Stomach smooth muscle (tissue), 2 donors: ENCODE measurements around the gene UBE2I.

ENCODE experiments used
- H3K27ac ChIP-seq: one replicate; pipeline ENCODE4 v1.7.0; 2013; ENCODE audit warnings: mild to moderate bottlenecking, low read length, inconsistent platforms
- H3K27me3 ChIP-seq, 2 donors: one replicate each; pipeline ENCODE4 v1.7.0; 2013; ENCODE audit warnings: low read length in 2 of 2; ENCODE audit not compliant: insufficient read depth in 2 of 2, control insufficient read depth in 1 of 2
- H3K36me3 ChIP-seq, 2 donors: one replicate each; pipeline ENCODE4 v1.7.0; 2013; ENCODE audit warnings: low read length in 2 of 2; ENCODE audit not compliant: control insufficient read depth in 2 of 2, insufficient read depth in 2 of 2
- H3K4me1 ChIP-seq: one replicate; pipeline ENCODE4 v1.7.0; 2013; ENCODE audit warnings: low read length; ENCODE audit not compliant: control insufficient read depth, insufficient read depth
- H3K4me3 ChIP-seq, 2 donors: one replicate each; pipeline ENCODE4 v1.7.0; 2013; ENCODE audit warnings: low read length in 2 of 2
- H3K9ac ChIP-seq, 2 donors: one replicate each; pipeline ENCODE4 v1.7.0; 2013; ENCODE audit warnings: low read length in 2 of 2, mild to moderate bottlenecking in 1 of 2
- H3K9me3 ChIP-seq, 2 donors: one replicate each; pipeline ENCODE4 v1.7.0; 2013; ENCODE audit warnings: low read length in 2 of 2; ENCODE audit not compliant: control insufficient read depth in 2 of 2
- donor health status: healthy.
- donor health status: Pancreatic carcinoma.

UBE2I gene

DNA sequence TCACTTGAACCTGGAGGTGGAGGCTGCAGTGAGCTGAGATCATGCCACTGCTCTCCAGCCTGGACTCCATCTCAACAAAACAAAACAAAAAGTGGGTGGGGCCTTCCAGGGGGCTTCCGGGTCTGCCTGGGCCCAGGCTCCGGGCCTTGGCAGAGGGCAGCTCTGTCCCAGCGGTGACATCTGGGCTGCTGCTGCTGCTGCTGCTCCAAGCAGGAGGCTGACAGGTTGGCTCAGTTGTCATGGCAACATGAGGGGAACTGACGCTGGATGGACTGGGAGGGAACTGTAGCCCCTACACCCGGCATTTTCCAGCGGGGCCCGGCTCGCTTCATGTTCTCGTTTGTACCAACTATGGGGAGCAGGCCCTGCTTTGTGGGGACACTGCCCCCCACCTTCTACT, 28.1 kb downstream of the UBE2I start:
- H3K4me3 ChIP-seq: no peak overlapping the region
- H3K9ac ChIP-seq: no peak overlapping the region
- peaks cover 18 to 36% of the 10 kb centered on the region in 2 donors for H3K27me3 ChIP-seq
- H3K4me1 ChIP-seq: peaks cover 18% of the 10 kb centered on the region
- H3K9me3 ChIP-seq: no peaks in the 10 kb centered on the region
- no peaks in the 10 kb centered on the region for H3K36me3 ChIP-seq
- H3K27ac ChIP-seq: no peak overlapping the region

DNA sequence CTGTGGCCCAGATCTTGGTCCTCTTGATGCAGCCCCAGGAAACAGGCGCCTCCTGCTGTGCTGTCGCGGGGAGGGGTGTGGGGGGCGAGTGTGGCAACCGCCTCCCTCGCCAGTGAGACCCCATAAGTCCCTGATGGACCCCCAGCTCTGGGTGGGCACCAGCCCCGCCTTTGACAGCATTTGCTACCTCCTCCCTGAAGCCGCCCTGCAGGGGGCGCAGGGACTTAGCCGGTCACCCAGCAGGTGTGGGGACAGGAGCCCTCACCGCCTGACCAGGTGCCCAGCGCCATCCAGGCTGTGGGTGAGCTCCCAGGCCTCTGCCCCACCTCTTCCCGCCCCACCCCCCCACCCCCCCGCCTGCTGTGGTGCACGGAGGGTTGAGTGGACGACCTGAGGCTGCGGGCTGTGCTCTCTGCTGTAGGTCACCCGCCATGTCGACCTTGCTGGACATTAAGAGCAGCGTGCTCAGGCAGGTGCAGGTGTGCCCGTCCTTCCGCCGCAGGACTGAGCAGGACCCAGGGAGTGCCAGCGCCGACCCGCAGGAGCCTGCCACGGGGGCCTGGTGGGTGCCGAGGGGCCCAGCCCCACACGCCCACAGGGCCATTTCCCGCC, 28.8 kb downstream of the UBE2I start:
- H3K9ac ChIP-seq: no peak overlapping the region
- peaks cover 19% of the 10 kb centered on the region for H3K4me1 ChIP-seq
- peaks cover 16 to 29% of the 10 kb centered on the region in 2 donors for H3K27me3 ChIP-seq
- H3K36me3 ChIP-seq: no peaks in the 10 kb centered on the region
- no peak overlapping the region for H3K27ac ChIP-seq
- H3K4me3 ChIP-seq: no peak overlapping the region
- H3K9me3 ChIP-seq: no peaks in the 10 kb centered on the region

DNA sequence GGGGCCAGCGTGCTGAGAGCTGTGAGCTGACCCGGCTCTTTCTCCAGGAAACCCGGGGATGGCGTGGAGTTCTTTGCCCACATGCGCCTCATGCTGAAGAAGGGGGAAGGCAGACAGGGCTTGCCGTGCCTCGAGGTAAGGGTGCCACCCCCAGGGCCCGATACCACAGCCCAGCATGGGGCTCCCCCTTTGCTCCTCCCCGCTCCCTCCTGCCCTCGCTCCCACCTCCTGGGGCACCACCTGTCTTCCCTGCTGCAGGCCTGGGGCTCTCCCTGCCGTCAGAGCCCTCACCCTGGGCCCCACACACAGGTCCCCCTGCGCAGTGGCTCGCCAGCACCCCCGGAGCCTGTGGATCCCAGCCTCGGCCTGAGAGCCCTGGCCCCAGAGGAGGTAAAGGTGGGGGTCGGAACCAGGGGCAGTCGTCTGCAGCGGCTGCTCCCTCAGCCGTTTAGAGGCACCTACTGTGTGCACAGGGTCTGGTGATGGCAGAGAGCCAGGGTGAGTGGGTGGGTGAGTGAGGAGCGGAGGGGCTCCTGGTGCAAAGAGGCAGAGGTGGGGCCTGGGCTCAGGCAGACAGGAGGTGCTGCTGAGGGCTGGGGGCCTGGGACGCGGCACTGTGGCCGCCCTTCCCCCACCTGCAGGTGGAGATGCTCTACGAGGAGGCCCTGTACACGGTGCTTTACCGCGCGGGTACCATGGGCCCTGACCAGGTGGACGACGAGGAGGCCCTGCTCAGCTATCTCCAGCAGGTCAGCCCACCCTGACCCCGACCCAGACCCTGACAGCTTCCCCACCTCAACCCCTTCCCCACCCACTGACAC, 29.6 kb downstream of the UBE2I start:
- H3K27ac ChIP-seq: no peak overlapping the region
- no peak overlapping the region for H3K9ac ChIP-seq
- H3K4me1 ChIP-seq: peaks cover 14% of the 10 kb centered on the region

DNA sequence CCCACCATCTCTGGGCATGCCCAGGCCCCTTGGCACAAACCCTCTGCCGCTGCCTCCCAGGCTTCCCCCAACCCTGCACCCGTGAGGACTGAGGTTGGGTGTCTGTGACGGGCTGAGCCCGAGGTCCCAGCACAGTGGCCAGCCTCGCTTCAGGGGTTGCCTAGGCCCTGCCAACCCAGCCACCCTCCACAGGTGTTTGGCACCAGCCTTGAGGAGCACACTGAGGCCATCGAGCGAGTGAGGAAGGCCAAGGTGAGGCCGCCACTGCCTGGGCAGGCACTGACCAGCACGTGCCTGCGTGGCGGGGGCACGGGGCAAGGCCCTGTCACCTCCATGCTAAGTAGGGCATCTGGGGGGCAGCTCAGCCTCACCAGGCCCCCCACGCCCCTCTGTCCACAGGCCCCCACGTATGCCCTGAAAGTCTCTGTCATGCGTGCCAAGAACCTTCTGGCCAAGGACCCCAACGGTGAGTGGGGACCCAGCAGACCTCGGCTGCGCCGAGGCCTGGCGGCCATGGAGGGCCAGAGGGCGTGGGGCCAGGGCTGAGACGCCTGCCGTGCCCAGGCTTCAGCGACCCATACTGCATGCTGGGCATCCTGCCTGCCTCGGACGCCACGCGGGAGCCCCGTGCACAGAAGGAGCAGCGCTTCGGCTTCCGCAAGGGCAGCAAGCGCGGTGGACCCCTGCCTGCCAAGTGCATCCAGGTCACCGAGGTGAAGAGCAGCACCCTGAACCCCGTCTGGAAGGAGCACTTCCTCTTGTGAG, 31.5 kb downstream of the UBE2I start:
- Histone ChIP-seq H3K4me1 (peaks cover 11% of the 10 kb centered on the region), H3K9ac (no peak overlapping the region), H3K9me3 (no peaks in the 10 kb centered on the region), H3K27me3 (peaks cover 2 to 3% of the 10 kb centered on the region in 2 donors), H3K36me3 (no peaks in the 10 kb centered on the region), H3K4me3 (no peak overlapping the region), H3K27ac (no peak overlapping the region)

More for the DNA sequence above, 29.6 kb downstream of the UBE2I start:
- Histone ChIP-seq H3K4me3 (no peak overlapping the region), H3K36me3 (no peaks in the 10 kb centered on the region), H3K27me3 (peaks cover 15 to 22% of the 10 kb centered on the region in 2 donors), H3K9me3 (no peaks in the 10 kb centered on the region)

DNA sequence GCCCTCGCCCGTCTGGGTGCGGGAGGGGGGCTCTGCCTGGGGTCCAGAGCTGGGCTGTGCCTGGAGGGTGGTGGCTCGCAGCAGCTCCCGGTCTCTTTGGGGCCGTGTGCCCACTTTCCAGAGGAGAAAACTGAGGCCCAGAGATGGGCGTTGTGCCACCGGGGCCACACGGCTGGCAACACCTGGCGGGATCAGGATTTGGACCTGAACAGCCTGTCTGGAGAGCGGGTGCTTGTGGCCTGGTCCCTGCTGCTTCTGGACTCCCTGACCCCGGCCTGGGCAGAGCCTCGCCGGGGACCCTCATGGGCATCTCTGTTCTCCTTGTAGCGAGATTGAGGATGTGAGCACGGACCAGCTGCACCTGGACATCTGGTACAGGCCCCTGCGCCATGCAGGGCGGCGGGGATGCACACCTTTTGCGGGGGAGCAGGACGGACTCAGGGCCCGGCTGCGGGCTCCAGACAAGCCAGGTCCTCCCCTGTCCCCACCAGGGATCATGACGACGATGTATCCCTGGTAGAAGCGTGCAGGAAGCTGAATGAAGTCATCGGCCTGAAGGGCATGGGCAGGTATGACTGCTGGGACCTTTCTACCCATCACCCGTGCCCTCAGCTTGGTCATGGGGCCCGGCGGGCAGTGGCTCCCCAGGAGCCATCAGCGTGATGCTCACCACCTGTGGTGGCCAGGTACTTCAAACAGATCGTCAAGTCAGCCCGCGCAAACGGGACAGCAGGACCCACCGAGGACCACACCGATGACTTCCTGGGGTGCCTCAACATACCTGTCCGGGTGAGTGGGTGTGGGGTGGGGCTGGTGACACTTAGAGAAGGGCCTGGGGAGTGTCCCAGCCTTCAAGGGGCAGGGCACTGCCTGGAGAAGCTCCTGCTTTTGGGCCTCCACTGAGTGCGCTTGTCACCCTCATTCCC, 32.3 kb downstream of the UBE2I start:
- Histone ChIP-seq H3K27ac (no peak overlapping the region), H3K4me1 (peaks cover 11% of the 10 kb centered on the region), H3K36me3 (no peaks in the 10 kb centered on the region), H3K4me3 (no peak overlapping the region), H3K9me3 (no peaks in the 10 kb centered on the region), H3K27me3 (peaks cover 0 to 2% of the 10 kb centered on the region in 2 donors), H3K9ac (no peak overlapping the region)

DNA sequence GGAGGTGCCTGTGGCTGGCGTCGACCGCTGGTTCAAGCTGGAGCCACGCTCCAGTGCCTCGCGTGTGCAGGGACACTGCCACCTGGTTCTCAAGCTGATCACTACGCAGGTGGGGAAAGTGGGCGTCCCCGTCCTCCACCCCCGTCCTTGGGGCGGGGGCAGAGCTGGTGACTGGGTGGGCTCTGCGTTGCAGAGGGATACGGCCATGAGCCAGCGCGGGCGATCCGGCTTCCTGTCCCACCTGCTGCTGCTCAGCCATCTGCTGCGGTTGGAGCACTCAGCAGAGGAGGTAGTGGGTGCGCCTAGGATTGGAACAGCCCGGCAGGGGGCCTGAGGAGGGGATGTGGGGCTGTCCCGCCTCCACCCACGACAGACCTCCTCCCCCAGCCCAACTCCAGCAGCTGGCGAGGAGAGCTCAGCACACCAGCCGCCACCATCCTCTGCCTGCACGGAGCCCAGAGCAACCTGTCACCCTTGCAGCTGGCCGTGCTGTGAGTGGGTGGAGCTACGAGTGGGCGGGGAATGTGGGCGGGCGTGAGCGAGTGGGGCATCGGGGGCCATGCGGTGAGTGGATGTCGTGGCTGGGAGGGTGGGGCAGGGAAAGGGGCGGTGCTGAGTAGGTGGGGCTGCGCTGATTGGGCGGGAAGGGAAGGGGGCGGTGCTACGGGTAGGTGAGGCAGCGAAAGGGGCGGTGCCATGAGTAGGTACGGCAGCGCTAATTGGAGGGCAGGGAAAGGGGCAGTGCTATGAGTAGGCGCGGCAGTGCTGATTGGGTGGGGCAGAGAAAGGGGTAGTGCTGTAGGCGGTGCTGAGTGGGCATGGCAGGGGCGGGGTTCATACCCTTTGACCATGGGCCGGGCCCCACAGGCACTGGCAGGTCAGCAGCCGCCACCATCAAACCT, 33.3 kb downstream of the UBE2I start:
- H3K36me3 ChIP-seq: no peaks in the 10 kb centered on the region
- no peaks in the 10 kb centered on the region for H3K9me3 ChIP-seq
- no peak overlapping the region for H3K4me3 ChIP-seq
- peaks cover 11% of the 10 kb centered on the region for H3K4me1 ChIP-seq
- H3K27me3 ChIP-seq: peaks cover 0 to 2% of the 10 kb centered on the region in 2 donors
- no peak overlapping the region for H3K9ac ChIP-seq
- H3K27ac ChIP-seq: no peak overlapping the region

DNA sequence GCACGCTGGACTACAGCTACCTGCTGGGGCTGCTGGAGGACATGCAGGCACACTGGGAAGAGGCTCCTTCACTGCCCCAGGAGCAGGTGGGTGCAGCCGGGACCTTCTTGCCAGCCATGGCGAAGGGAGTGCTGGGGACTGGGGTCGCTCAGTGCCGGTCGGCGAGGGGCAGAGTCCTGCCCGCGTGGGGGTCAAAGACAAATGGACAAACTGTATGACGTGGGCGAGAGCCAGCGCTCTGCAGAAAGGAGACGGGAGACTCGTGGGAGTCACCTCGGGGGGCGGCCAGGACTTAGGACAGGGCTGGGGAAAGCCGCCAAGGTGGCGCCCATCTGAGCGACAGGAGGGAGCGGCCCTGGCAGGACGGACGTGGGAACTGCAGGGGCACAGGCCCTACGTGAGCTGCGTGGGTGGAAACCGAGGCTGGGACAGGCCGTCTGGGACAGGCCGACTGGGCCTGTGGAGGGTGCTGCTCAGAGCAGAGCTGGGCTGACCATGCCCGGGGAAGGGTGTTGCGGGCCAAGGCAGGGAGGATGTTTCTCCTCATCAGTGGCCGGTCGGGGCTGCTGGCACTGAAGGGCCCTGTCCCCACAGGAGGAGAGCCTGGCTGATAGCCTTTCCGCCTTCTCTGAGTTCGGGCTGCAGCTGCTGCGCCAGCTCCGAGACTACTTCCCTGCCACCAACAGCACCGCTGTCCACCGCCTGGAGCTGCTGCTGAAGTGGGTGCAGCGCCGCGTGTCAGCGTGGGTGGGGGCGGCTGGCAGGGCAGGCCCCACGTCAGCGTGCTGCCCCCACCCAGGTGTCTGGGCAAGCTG, 34.2 kb downstream of the UBE2I start:
- Histone ChIP-seq H3K9ac (no peak overlapping the region), H3K27me3 (peaks cover 0 to 2% of the 10 kb centered on the region in 2 donors), H3K36me3 (no peaks in the 10 kb centered on the region), H3K4me3 (no peak overlapping the region), H3K4me1 (peaks cover 11% of the 10 kb centered on the region), H3K27ac (no peak overlapping the region), H3K9me3 (no peaks in the 10 kb centered on the region)

DNA sequence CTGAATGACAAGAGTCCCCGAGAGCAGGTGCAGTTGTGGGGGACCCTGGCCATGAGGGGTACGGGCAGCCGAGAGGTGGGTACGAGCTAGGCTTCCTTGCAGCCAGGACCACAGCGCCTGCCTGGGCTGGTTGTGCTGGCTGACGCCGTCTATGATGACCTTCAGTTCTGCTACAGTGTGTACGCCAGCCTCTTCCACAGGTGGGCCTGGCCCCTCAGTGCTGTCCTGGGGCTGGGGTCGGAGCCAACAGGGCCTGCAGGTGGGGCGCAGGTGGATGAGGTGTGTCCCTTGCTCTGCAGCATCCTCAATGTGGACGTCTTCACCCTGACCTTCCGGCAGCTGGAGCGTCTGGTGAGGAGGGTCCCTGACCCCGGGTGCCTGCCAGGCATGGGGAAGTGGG, 35.1 kb downstream of the UBE2I start:
- Histone ChIP-seq H3K27me3 (peaks cover 0 to 2% of the 10 kb centered on the region in 2 donors), H3K9me3 (no peaks in the 10 kb centered on the region), H3K9ac (no peak overlapping the region), H3K4me3 (no peak overlapping the region), H3K27ac (no peak overlapping the region), H3K4me1 (peaks cover 11% of the 10 kb centered on the region), H3K36me3 (peaks cover 0 to 6% of the 10 kb centered on the region in 2 donors)

DNA sequence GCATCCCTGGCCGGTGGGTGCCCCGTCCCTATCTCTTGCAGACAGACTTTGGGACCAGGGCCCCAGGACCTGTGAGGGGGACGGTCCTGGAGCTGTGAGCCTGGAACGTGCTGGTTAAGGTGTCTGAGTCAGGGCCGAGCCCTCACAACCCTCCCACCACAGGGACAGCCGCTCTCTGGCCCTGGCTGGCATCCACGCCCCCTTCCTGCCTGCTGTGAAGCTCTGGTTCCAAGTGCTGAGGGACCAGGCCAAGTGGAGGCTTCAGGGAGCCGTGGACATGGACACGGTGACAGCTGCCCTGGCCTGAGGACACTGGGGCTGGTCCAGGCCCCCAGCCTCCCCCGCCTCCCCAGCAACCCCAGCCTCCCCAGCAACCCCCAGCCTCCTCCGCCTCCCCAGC, 35.7 kb downstream of the UBE2I start:
- H3K9me3 ChIP-seq: no peaks in the 10 kb centered on the region
- H3K4me3 ChIP-seq: no peak overlapping the region
- H3K27me3 ChIP-seq: peaks cover 0 to 2% of the 10 kb centered on the region in 2 donors
- H3K27ac ChIP-seq: no peak overlapping the region
- no peak overlapping the region for H3K9ac ChIP-seq
- peaks cover 11% of the 10 kb centered on the region for H3K4me1 ChIP-seq
- peaks cover under 1 to 8% of the 10 kb centered on the region in 2 donors for H3K36me3 ChIP-seq
